Smooth muscle cell (in vitro differentiated cells): ENCODE data around the gene RNF34. TPM values are rescaled to one million over a fixed set of nuclear protein-coding genes. Genes with fewer than 3 reads are reported as not detected.

Experiments used
- DNase-seq: peaks from one replicate; lab custom pipeline; 2025; ENCODE audit not compliant: unreplicated experiment; lab: John Stamatoyannopoulos, UW
- H2AFZ ChIP-seq: fragments of 200-600 bp; sonication (generic); 2 replicates; pipeline ENCODE4 v1.6.0; 2016; ENCODE audit warnings: antibody characterized with exemption, low read depth, mild to moderate bottlenecking
- H3F3A ChIP-seq: fragments of 200-600 bp; sonication (generic); 2 replicates; pipeline ENCODE4 v1.6.0; 2017; ENCODE audit warnings: antibody characterized with exemption, low read depth
- H3K27ac ChIP-seq: fragments of 200-600 bp; sonication (generic); 2 replicates; pipeline ENCODE4 v1.5.1; 2016; ENCODE audit warnings: low read depth, mild to moderate bottlenecking
- H3K27me3 ChIP-seq: fragments of 200-600 bp; sonication (generic); 2 replicates; pipeline ENCODE4 v1.6.1; 2016; ENCODE audit warnings: low read depth, mild to moderate bottlenecking
- H3K36me3 ChIP-seq: fragments of 200-600 bp; sonication (generic); 2 replicates; pipeline ENCODE4 v1.5.1; 2016; ENCODE audit warnings: low read depth
- H3K4me1 ChIP-seq: fragments of 200-600 bp; sonication (generic); 2 replicates; pipeline ENCODE4 v1.5.1; 2016; ENCODE audit warnings: low read depth
- H3K4me2 ChIP-seq: fragments of 200-600 bp; sonication (generic); 2 replicates; pipeline ENCODE4 v1.6.0; 2016; ENCODE audit warnings: mild to moderate bottlenecking
- H3K4me3 ChIP-seq: fragments of 200-600 bp; sonication (generic); 2 replicates; pipeline ENCODE4 v1.5.1; 2016; ENCODE audit warnings: mild to moderate bottlenecking
- H3K79me2 ChIP-seq: fragments of 200-600 bp; sonication (generic); 2 replicates; pipeline ENCODE4 v1.6.0; 2016; ENCODE audit warnings: low read depth, mild to moderate bottlenecking
- H3K9ac ChIP-seq: fragments of 200-600 bp; sonication (generic); 2 replicates; pipeline ENCODE4 v1.6.0; 2016; ENCODE audit warnings: low read depth
- H3K9me3 ChIP-seq: fragments of 200-600 bp; sonication (generic); replicated peaks from 2 replicates; pipeline ENCODE4 v1.5.1; 2016; ENCODE audit warnings: low read depth
- H4K20me1 ChIP-seq: fragments of 200-600 bp; sonication (generic); 2 replicates; pipeline ENCODE4 v1.6.0; 2016; ENCODE audit warnings: low read depth
- WGBS: methylation state at CpG from one replicate; pipeline ENCODE4 v1.1.7; 2016; ENCODE audit warnings: low lambda C conversion rate; 5-methylcytosine and 5-hydroxymethylcytosine counted together
- polyA plus RNA-seq: library from polyadenylated mRNA; unstranded; fragments of >200 nt; fragmentation: Nextera tagmentation; extraction: Ambion mirVana; gene quantifications from 2 replicates; pipeline ENCODE4 v1.2.1, GENCODE V29; 2016
- total RNA-seq: library from RNA; depleted of rRNA; stranded (reverse); fragments of >200 nt; gene quantifications from 2 replicates; pipeline ENCODE4 v1.2.3, GENCODE V29; 2014
- TF ChIP-seq, protein P1 (sequence below): fragments of 200-600 bp; sonication (generic); IDR thresholded peaks from 2 replicates; pipeline ENCODE4 v1.5.1; 2017; ENCODE audit warnings: borderline replicate concordance, mild to moderate bottlenecking, antibody characterized with exemption; ENCODE audit not compliant: insufficient read depth, poor library complexity, severe bottlenecking

The RNF34 gene
- total and polyA plus RNA-seq, 2 experiments from 2014 or later = 19.4 to 24.0 TPM

DNA sequence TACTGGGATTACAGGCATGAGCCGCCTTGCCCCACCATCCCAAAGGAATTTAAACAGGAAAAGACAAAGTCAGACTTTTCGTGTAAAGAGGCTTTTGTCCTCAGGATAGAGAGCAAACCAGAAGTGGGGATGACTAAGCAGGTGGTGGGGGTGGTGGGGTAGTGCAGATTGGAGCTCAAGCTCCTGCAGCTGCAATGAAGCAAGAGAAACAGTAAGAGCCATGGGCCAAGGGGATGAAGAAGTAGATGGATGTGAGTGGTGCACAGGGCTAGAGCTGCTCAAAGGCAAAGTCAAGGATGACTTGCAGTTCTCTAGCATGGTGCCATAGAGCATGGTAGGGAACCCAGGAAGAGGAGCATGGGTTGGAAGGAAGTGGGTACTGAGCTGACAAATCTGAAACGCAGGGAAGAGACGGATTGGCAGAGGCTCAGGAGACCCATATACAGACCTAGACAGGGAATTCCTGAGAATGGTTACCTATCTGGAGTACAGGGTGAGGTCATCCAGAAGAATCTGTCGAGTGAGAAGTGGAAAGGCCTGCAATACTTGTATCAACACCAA is 11.4 kb upstream of the RNF34 start:
- Histone ChIP-seq H3F3A (peaks cover 8% of the 10 kb centered on the region), H3K27ac (no peak overlapping the region), H4K20me1 (no peaks in the 10 kb centered on the region), H3K9me3 (no peaks in the 10 kb centered on the region), H3K79me2 (no peaks in the 10 kb centered on the region), H3K9ac (no peak overlapping the region), H3K4me1 (no peaks in the 10 kb centered on the region), H3K36me3 (no peaks in the 10 kb centered on the region), H3K4me3 (no peak overlapping the region), H3K4me2 (no peak overlapping the region), H2AFZ (no peak overlapping the region), H3K27me3 (no peaks in the 10 kb centered on the region)
- no peak for DNase-seq
- 66% methylated on average over 5 of the region's 5 CpGs for WGBS
- TF ChIP-seq, protein P1, sequence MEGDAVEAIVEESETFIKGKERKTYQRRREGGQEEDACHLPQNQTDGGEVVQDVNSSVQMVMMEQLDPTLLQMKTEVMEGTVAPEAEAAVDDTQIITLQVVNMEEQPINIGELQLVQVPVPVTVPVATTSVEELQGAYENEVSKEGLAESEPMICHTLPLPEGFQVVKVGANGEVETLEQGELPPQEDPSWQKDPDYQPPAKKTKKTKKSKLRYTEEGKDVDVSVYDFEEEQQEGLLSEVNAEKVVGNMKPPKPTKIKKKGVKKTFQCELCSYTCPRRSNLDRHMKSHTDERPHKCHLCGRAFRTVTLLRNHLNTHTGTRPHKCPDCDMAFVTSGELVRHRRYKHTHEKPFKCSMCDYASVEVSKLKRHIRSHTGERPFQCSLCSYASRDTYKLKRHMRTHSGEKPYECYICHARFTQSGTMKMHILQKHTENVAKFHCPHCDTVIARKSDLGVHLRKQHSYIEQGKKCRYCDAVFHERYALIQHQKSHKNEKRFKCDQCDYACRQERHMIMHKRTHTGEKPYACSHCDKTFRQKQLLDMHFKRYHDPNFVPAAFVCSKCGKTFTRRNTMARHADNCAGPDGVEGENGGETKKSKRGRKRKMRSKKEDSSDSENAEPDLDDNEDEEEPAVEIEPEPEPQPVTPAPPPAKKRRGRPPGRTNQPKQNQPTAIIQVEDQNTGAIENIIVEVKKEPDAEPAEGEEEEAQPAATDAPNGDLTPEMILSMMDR = no peak

DNA sequence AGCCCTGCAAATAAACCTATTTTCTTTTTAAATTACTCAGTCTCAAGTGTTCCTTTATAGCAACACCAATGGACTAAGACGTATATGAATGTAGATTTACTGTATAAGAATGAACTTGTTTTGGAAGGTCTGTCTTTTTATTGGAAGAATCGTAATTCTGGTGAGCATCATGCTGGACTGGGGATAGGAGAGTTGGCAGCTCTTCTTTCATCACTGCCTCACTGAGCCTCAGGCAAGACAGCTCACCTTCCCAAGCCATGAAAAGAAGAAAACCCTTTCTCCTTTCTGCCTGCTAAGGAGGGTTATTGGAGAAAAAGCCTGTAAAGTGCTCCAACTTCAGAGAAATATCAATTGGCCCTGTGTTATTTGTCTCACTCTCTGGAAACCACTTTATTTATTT is 9.1 kb upstream of the RNF34 start:
- Histone ChIP-seq H3K4me2 (no peak overlapping the region), H2AFZ (no peak overlapping the region), H3K4me1 (no peaks in the 10 kb centered on the region), H3K27ac (no peak overlapping the region), H3K27me3 (no peaks in the 10 kb centered on the region), H3F3A (peaks cover 8% of the 10 kb centered on the region), H4K20me1 (no peaks in the 10 kb centered on the region), H3K79me2 (no peaks in the 10 kb centered on the region), H3K9ac (no peak overlapping the region), H3K36me3 (no peaks in the 10 kb centered on the region), H3K4me3 (no peak overlapping the region), H3K9me3 (no peaks in the 10 kb centered on the region)
- TF ChIP-seq, protein P1 = no peak
- DNase-seq = no peak
- WGBS = 69% methylated on average over 2 of the region's 2 CpGs

DNA sequence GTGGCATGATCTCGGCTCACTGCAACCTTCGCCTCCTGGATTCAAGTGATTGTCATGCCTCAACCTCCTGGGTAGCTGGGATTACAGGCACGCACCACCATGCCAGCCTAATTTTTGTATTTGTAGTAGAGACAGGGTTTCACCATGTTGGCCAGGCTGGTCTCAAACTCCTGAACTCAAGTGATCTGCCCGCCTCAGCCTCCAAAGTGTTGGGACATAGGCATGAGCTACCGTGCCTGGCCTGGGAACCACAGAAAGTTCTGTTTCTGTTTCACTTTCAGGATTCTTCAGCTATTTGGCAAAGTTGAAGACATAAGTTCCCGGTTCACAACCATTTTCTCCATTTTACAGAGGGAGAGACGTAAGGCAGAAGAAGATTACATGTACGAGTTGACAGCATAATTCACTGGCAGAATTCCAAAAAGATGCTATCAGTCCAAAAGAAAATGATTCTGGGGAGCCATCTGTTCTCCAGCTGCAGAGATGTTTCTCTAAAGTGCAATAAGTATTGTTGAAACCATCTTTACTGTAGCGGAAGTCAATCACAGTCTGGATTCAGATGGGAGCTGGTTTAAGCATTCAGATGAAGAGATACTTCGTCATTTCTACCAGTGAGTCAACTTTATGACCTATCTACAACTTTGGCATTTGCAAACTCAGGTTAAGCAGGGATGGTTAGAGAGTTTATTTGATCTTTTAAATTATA is 8.1 kb upstream of the RNF34 start:
- Histone ChIP-seq H3K79me2 (no peaks in the 10 kb centered on the region), H4K20me1 (no peaks in the 10 kb centered on the region), H2AFZ (peak overlapping the region; percentile 6), H3F3A (peaks cover 8% of the 10 kb centered on the region), H3K27me3 (no peaks in the 10 kb centered on the region), H3K27ac (peak overlapping the region; percentile 31), H3K36me3 (no peaks in the 10 kb centered on the region), H3K4me2 (peak overlapping the region; percentile 42), H3K9me3 (no peaks in the 10 kb centered on the region), H3K4me1 (no peaks in the 10 kb centered on the region), H3K4me3 (peak overlapping the region; percentile 1), H3K9ac (no peak overlapping the region)
- TF ChIP-seq, protein P1 = no peak
- WGBS = 59% methylated on average over 10 of the region's 10 CpGs
- DNase-seq = no peak

DNA sequence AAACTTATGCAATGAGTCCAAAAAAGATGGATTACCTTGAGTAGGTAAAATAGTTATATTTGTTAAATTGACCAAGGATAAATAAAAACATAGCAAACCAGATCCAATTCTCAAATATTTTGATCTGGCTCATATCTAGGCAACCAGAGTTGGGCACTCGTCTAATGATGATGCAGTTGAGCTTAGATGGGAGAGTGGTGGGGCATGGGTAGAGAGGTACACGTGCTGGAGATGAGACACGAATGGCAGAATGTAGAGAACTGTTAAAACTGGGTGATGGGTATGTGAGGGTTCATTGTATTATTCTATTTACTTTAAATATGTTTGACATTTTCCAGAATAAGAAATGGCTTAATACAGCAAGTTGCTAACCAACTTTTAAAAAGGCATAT is 7.6 kb upstream of the RNF34 start:
- TF ChIP-seq, protein P1 = no peak
- 86% methylated on average over 3 of the region's 3 CpGs for WGBS

More for the DNA sequence above, 7.6 kb upstream of the RNF34 start:
- no peaks in the 10 kb centered on the region for H3K27me3 ChIP-seq
- no peaks in the 10 kb centered on the region for H3K9me3 ChIP-seq
- H4K20me1 ChIP-seq = no peaks in the 10 kb centered on the region
- no peak overlapping the region for H3K4me3 ChIP-seq
- peaks cover 8% of the 10 kb centered on the region for H3F3A ChIP-seq
- H2AFZ ChIP-seq = no peak overlapping the region
- no peaks in the 10 kb centered on the region for H3K36me3 ChIP-seq
- no peaks in the 10 kb centered on the region for H3K79me2 ChIP-seq
- H3K4me2 ChIP-seq = no peak overlapping the region
- DNase-seq = no peak
- no peak overlapping the region for H3K9ac ChIP-seq
- no peaks in the 10 kb centered on the region for H3K4me1 ChIP-seq
- no peak overlapping the region for H3K27ac ChIP-seq
